ENCODE results near the gene PCED1B.
"Not testable (repeated sequence)": the region's sequence is repeated elsewhere in the genome, so short reads cannot be mapped to it uniquely, and the experiment has no call there.

PCED1B gene

GRCh38 chr12:47056944-47057343 lies 22.5 kb upstream of the PCED1B start:
- H3K4me1 ChIP-seq (ENCODE audit: control insufficient read depth in 1 of 2, insufficient read depth in 2 of 2, low read length in 2 of 2); H3K18ac ChIP-seq (ENCODE audit: low read length): not testable (repeated sequence)
- WGBS (ENCODE audit: extremely low coverage, insufficient coverage, insufficient read length), result no CpG with 5 or more reads among the region's 12 CpGs

GRCh38 chr12:47058640-47059039 lies 20.8 kb upstream of the PCED1B start:
- H3K14ac ChIP-seq (ENCODE audit: low read length); H2BK12ac ChIP-seq (ENCODE audit: low read length); H3K4me1 ChIP-seq (ENCODE audit: control insufficient read depth in 1 of 2, insufficient read depth in 2 of 2, low read length in 2 of 2); H3K18ac ChIP-seq (ENCODE audit: low read length); H3K27ac ChIP-seq (ENCODE audit: low read depth, low read length); H3K36me3 ChIP-seq (ENCODE audit: control insufficient read depth in 1 of 2, insufficient read depth in 2 of 2, low read length in 2 of 2); H3K4ac ChIP-seq (ENCODE audit: low read depth, low read length); H4K8ac ChIP-seq (ENCODE audit: low read depth, low read length); H3K4me2 ChIP-seq (ENCODE audit: low read length); H2AK5ac ChIP-seq (ENCODE audit: low read length); H4K12ac ChIP-seq (ENCODE audit: low read depth, low read length); H3K79me2 ChIP-seq (ENCODE audit: control insufficient read depth, insufficient read depth, low read length, poor library complexity); H2BK5ac ChIP-seq (ENCODE audit: low read depth, low read length, poor library complexity); H3K23ac ChIP-seq (ENCODE audit: low read length); H3K9ac ChIP-seq (ENCODE audit: low read length); H3K4me3 ChIP-seq (ENCODE audit: low read depth, low read length); H2AFZ ChIP-seq (ENCODE audit: insufficient read depth, low read length, poor library complexity); H3K27me3 ChIP-seq (ENCODE audit: insufficient read depth, low read length); H2BK120ac ChIP-seq (ENCODE audit: insufficient read depth, low read length, poor library complexity); H3K9me3 ChIP-seq (ENCODE audit: insufficient read depth, low read depth, low read length); DNase-seq; H3K79me1 ChIP-seq (ENCODE audit: low read length); H4K91ac ChIP-seq (ENCODE audit: low read depth, low read length): not testable (repeated sequence)
- WGBS (ENCODE audit: extremely low coverage, insufficient coverage, insufficient read length), result no CpG with 5 or more reads among the region's 2 CpGs

More at GRCh38 chr12:47056944-47057343, 22.5 kb upstream of the PCED1B start:
- not testable (repeated sequence) for H3K27me3 ChIP-seq (ENCODE audit: insufficient read depth, low read length); H3K9ac ChIP-seq (ENCODE audit: low read length); H4K91ac ChIP-seq (ENCODE audit: low read depth, low read length); H3K27ac ChIP-seq (ENCODE audit: low read depth, low read length); H2AFZ ChIP-seq (ENCODE audit: insufficient read depth, low read length, poor library complexity); H2BK12ac ChIP-seq (ENCODE audit: low read length); H3K4ac ChIP-seq (ENCODE audit: low read depth, low read length); H4K12ac ChIP-seq (ENCODE audit: low read depth, low read length); H3K4me2 ChIP-seq (ENCODE audit: low read length); H3K14ac ChIP-seq (ENCODE audit: low read length); H3K36me3 ChIP-seq (ENCODE audit: control insufficient read depth in 1 of 2, insufficient read depth in 2 of 2, low read length in 2 of 2); H3K4me3 ChIP-seq (ENCODE audit: low read depth, low read length); H3K9me3 ChIP-seq (ENCODE audit: insufficient read depth, low read depth, low read length); H2BK120ac ChIP-seq (ENCODE audit: insufficient read depth, low read length, poor library complexity); H3K79me1 ChIP-seq (ENCODE audit: low read length); DNase-seq; H3K23ac ChIP-seq (ENCODE audit: low read length); H3K79me2 ChIP-seq (ENCODE audit: control insufficient read depth, insufficient read depth, low read length, poor library complexity); H2BK5ac ChIP-seq (ENCODE audit: low read depth, low read length, poor library complexity); H2AK5ac ChIP-seq (ENCODE audit: low read length); H4K8ac ChIP-seq (ENCODE audit: low read depth, low read length)

- H3K9ac ChIP-seq (ENCODE audit: low read length), result no peak overlapping the region
- H2BK120ac ChIP-seq (ENCODE audit: insufficient read depth, low read length, poor library complexity), result no peak overlapping the region
- no peaks in the 10 kb centered on the region for H3K4me1 ChIP-seq (ENCODE audit: control insufficient read depth in 1 of 2, insufficient read depth in 2 of 2, low read length in 2 of 2)
- H3K23ac ChIP-seq (ENCODE audit: low read length), result no peak overlapping the region
- no peak overlapping the region for H3K27ac ChIP-seq (ENCODE audit: low read depth, low read length)
- no peak overlapping the region for H3K4me2 ChIP-seq (ENCODE audit: low read length)
- no peak overlapping the region for H4K12ac ChIP-seq (ENCODE audit: low read depth, low read length)
- no peaks in the 10 kb centered on the region for H3K9me3 ChIP-seq (ENCODE audit: insufficient read depth, low read depth, low read length)
- H4K8ac ChIP-seq (ENCODE audit: low read depth, low read length), result no peak overlapping the region
- no peaks in the 10 kb centered on the region for H3K27me3 ChIP-seq (ENCODE audit: insufficient read depth, low read length)
- DNase-seq, result no peak
- no peak overlapping the region for H3K18ac ChIP-seq (ENCODE audit: low read length)
- no peak overlapping the region for H2AFZ ChIP-seq (ENCODE audit: insufficient read depth, low read length, poor library complexity)
- no peak overlapping the region for H4K91ac ChIP-seq (ENCODE audit: low read depth, low read length)
- no peak overlapping the region for H3K4me3 ChIP-seq (ENCODE audit: low read depth, low read length)
- no peak overlapping the region for H2AK5ac ChIP-seq (ENCODE audit: low read length)
- WGBS (ENCODE audit: extremely low coverage, insufficient coverage, insufficient read length), result no CpG with 5 or more reads among the region's 1 CpG
- H3K14ac ChIP-seq (ENCODE audit: low read length), result no peak overlapping the region
- no peak overlapping the region for H3K4ac ChIP-seq (ENCODE audit: low read depth, low read length)
- H2BK5ac ChIP-seq (ENCODE audit: low read depth, low read length, poor library complexity), result no peak overlapping the region
- no peaks in the 10 kb centered on the region for H3K79me2 ChIP-seq (ENCODE audit: control insufficient read depth, insufficient read depth, low read length, poor library complexity)
- no peaks in the 10 kb centered on the region for H3K36me3 ChIP-seq (ENCODE audit: control insufficient read depth in 1 of 2, insufficient read depth in 2 of 2, low read length in 2 of 2)
- no peaks in the 10 kb centered on the region for H3K79me1 ChIP-seq (ENCODE audit: low read length)
- H2BK12ac ChIP-seq (ENCODE audit: low read length), result no peak overlapping the region
Observed at GRCh38 chr12:47065546-47065945, 13.9 kb upstream of the PCED1B start.

- H2AFZ ChIP-seq (ENCODE audit: insufficient read depth, low read length, poor library complexity), result no peak overlapping the region
- H3K4ac ChIP-seq (ENCODE audit: low read depth, low read length), result no peak overlapping the region
- H2BK120ac ChIP-seq (ENCODE audit: insufficient read depth, low read length, poor library complexity), result no peak overlapping the region
- H3K18ac ChIP-seq (ENCODE audit: low read length), result no peak overlapping the region
- no peaks in the 10 kb centered on the region for H3K36me3 ChIP-seq (ENCODE audit: control insufficient read depth in 1 of 2, insufficient read depth in 2 of 2, low read length in 2 of 2)
- no peaks in the 10 kb centered on the region for H3K4me1 ChIP-seq (ENCODE audit: control insufficient read depth in 1 of 2, insufficient read depth in 2 of 2, low read length in 2 of 2)
- H3K9ac ChIP-seq (ENCODE audit: low read length), result no peak overlapping the region
- no peak overlapping the region for H3K23ac ChIP-seq (ENCODE audit: low read length)
- no peaks in the 10 kb centered on the region for H3K79me2 ChIP-seq (ENCODE audit: control insufficient read depth, insufficient read depth, low read length, poor library complexity)
- H3K9me3 ChIP-seq (ENCODE audit: insufficient read depth, low read depth, low read length), result no peaks in the 10 kb centered on the region
- no peak overlapping the region for H4K8ac ChIP-seq (ENCODE audit: low read depth, low read length)
- WGBS (ENCODE audit: extremely low coverage, insufficient coverage, insufficient read length), result no CpG with 5 or more reads among the region's 6 CpGs
- no peak overlapping the region for H3K4me2 ChIP-seq (ENCODE audit: low read length)
- no peak overlapping the region for H2BK5ac ChIP-seq (ENCODE audit: low read depth, low read length, poor library complexity)
- no peak overlapping the region for H4K91ac ChIP-seq (ENCODE audit: low read depth, low read length)
- H4K12ac ChIP-seq (ENCODE audit: low read depth, low read length), result no peak overlapping the region
- H3K79me1 ChIP-seq (ENCODE audit: low read length), result no peaks in the 10 kb centered on the region
- no peak overlapping the region for H2BK12ac ChIP-seq (ENCODE audit: low read length)
- H3K14ac ChIP-seq (ENCODE audit: low read length), result no peak overlapping the region
- no peak for DNase-seq
- no peak overlapping the region for H3K27ac ChIP-seq (ENCODE audit: low read depth, low read length)
- H3K4me3 ChIP-seq (ENCODE audit: low read depth, low read length), result no peak overlapping the region
- no peak overlapping the region for H2AK5ac ChIP-seq (ENCODE audit: low read length)
- H3K27me3 ChIP-seq (ENCODE audit: insufficient read depth, low read length), result no peaks in the 10 kb centered on the region
Observed at GRCh38 chr12:47066278-47067025, 13.0 kb upstream of the PCED1B start.

Data from trophoblast cell (in vitro differentiated cells and primary cell).